ENCODE results near the gene EXOC4.
"Not testable (repeated sequence)": the region's sequence is repeated elsewhere in the genome, so short reads cannot be mapped to it uniquely, and the experiment has no call there.

Gene EXOC4

GRCh38 chr7:133873187-133873586, 620.3 kb downstream of the EXOC4 start:
- DNase-seq (ENCODE audit: low read depth): no peak

GRCh38 chr7:133873631-133874030, 620.8 kb downstream of the EXOC4 start:
- no peak for DNase-seq (ENCODE audit: low read depth)

DNA sequence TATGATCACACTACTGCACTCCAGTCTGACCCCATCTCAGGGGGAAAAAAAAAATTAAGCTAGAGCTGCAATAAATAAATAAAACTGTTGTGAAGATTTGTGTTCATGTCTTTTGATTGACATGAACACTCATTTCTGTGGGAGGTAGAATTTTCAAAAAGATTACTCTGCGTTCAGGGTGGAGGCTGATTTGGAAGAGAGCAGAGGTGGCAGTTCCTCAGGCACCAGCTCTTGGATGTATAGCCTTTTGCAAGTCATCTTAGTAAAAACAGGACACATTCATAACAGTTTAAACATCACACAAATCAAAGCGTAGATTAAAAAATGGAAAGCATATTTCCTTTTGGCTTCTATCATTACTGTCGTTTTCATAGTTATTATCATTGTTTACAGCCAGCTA, 630.7 kb downstream of the EXOC4 start:
- no peak for DNase-seq (ENCODE audit: low read depth)

- no peak for DNase-seq (ENCODE audit: low read depth)
These were observed 632.3 kb downstream of the EXOC4 start for GRCh38 chr7:133885213-133885612.

- DNase-seq (ENCODE audit: low read depth): no peak
These were observed 633.2 kb downstream of the EXOC4 start for GRCh38 chr7:133886086-133886485.

GRCh38 chr7:133886797-133887196, 633.9 kb downstream of the EXOC4 start:
- no peak for DNase-seq (ENCODE audit: low read depth)

GRCh38 chr7:133887459-133887858, 634.6 kb downstream of the EXOC4 start:
- no peak for DNase-seq (ENCODE audit: low read depth)

DNA sequence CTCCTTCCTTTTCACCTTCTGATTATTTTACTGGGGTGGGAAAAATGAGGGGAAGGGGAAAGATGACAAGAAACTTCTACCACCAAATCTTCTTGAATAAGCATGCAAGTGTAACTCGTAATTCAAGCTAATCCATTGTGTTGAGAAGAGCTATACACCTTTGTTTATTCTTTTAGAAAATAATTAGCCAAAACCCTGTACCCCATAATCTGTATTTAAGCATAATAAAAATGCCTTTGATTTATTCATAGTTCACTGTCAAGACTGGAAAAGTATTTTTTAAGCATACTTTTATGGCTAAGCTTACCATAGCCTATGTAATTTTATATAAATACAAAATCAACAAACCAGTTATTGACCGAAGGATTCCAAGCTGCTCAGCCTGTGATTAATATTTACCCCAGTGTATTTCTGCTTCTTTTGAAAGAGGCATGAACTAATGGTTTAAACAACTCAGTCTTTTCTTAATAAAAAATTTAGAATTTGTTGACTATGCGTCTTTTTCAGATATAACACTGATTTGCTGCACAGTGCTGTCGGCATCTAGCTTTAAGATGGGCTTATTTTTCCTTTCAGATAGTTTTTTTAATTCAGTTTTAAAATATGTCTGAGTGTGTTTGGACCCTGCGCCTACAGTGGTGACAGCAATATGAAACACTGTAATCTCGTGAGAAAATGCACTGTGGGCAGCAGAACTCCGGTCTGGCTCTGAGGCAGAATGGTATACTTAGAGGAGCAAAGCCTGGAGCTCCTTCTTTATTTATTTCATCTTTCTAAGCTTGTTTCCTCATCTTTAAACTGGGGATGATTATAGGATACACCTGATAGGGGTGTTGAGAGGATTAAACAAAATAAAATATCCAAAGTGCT, 635.4 kb downstream of the EXOC4 start:
- DNase-seq (ENCODE audit: low read depth): no peak

- no peak for DNase-seq (ENCODE audit: low read depth)
These were observed 651.9 kb downstream of the EXOC4 start for GRCh38 chr7:133904776-133905175.

DNA sequence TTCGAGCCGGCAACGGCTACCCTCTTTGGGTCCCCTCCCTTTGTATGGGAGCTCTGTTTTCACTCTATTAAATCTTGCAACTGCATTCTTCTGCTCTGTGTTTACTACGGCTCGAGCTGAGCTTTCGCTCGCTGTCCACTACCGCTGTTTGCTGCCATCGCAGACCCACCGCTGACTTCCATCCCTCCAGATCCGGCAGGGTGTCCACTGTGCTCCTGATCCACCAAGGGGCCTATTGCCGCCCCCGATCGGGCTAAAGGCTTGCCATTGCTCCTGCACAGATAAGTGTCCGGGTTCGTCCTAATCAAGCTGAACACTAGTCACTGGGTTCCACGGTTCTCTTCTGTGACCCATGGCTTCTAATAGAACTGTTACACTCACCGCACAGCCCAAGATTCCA, 653.7 kb downstream of the EXOC4 start:
- not testable (repeated sequence) for DNase-seq (ENCODE audit: low read depth)

GRCh38 chr7:133910761-133911160, 657.9 kb downstream of the EXOC4 start:
- DNase-seq (ENCODE audit: low read depth): no peak

DNA sequence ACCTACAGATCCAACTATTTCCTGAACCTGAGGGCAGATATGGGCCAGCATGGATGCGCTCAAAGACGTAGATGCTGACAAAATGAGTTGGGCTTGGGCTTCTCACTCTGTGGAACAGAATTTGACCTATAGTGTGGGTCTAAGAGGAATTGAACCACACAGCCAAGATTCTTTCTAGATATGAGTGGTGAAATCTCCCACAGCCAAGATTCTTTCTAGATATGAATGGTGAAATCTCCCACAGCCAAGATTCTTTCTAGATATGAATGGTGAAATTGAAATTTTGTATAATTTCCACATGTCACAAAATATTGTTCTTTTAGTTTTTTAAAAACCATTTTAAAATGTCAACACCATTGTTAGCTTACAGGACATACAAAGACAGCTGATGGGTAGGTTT, 658.8 kb downstream of the EXOC4 start:
- DNase-seq (ENCODE audit: low read depth): no peak

GRCh38 chr7:133912916-133913697, 660.2 kb downstream of the EXOC4 start:
- no peak for DNase-seq (ENCODE audit: low read depth)

GRCh38 chr7:133916621-133917020, 663.7 kb downstream of the EXOC4 start:
- DNase-seq (ENCODE audit: low read depth): no peak

GRCh38 chr7:133919810-133920209, 666.9 kb downstream of the EXOC4 start:
- no peak for DNase-seq (ENCODE audit: low read depth)

GRCh38 chr7:133921635-133922182, 668.8 kb downstream of the EXOC4 start:
- no peak for DNase-seq (ENCODE audit: low read depth)

- DNase-seq (ENCODE audit: low read depth): no peak
These were observed 671.1 kb downstream of the EXOC4 start for GRCh38 chr7:133923974-133924373.

DNA sequence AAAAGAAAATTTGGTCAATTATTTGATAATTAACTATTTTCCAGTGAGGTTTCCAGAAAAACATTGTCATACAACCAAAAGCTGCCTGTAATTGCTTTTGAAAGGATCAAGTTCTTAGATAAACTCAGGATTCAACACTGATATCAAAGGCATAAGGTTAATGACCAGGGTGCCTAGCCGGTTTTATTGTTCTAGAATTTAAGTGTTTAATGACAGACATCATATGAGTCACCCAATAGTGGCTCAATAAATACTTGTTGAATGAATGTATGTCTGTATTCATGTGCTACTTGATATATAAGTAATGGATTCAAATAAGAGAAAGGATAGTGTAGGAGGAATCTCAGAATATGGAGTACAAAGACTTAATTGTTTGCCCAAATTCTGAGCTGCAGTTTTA, 678.2 kb downstream of the EXOC4 start:
- DNase-seq (ENCODE audit: low read depth): no peak

DNA sequence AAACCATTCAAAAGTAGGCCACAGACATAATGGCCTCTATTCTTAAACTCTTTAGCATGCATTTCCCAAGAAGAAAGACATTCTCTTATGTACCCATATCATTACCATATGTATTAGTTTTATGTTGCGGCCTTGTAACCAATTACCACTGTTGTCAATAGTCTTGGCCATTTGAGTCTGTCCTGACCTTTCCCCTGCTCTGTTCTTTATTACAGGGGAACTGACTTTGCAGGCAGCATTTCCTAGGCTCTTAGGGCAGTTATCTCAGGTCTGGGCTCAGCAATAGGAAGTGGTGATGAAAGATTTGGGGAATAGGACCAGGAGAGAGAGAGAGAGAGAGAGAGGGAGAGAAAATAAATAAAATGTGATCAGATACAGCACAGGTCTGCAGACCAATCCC, 679.7 kb downstream of the EXOC4 start:
- no peak for DNase-seq (ENCODE audit: low read depth)

DNA sequence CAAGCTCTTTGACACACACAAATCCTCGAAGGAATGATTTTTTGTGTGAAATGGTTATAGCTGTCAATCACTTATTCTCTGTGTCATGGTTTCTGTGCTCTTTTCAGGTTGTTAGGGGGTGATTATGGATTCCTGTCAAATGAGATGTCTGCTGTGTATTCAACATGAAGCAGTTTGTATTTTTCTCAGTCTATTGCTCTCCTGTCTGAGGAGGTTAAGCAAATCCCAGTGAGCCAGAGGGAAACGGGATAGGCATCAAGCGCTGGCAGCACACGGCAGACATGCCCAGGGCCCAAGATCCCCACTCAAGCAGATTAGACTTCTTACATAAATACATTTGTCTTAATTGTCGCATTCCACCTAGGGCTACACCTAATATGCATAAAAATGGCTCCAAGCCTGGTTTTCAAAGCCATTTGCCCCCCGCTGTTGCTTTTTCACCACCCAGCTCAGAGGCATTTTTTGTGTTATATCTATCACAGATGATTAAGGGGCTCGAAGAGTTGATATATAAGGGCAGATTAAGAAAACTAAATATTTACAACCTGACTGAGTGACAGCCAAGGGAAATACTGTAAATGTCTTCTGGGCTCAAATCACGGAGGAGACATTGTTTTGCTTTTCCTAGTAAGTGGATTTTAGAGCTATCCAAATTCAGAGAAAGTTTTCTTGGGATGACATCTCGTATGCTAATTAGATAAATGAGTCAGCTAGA, 681.5 kb downstream of the EXOC4 start:
- no peak for DNase-seq (ENCODE audit: low read depth)

- DNase-seq (ENCODE audit: low read depth): no peak
These were observed 682.1 kb downstream of the EXOC4 start for GRCh38 chr7:133934977-133935330.

DNA sequence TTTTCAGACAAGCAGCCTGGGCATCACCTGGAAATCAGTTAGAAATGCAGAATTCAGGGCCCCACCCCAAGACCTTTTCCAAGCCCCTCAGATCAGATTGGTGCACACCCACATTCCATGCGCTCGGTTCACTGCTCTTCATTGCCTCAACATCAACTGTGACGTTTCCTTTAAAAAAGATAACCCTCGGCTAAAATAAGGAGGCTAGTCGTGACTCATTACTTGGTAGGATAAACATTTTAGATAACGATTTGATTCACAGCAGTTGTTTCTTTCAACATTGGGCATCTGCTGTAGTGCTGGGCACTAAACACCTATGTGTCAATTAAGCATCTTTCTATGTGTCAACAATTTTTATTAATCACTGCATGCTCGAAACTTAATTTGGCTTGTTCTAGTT, 683.2 kb downstream of the EXOC4 start:
- no peak for DNase-seq (ENCODE audit: low read depth)
